ENCODE results near the gene SMAD7. TPM values are rescaled to one million over a fixed set of nuclear protein-coding genes. Genes with fewer than 3 reads are reported as not detected.

SMAD7 gene
- total RNA-seq, 4 donors from 2014 or later = 22.4 to 48.4 (median 29.3) TPM

DNA sequence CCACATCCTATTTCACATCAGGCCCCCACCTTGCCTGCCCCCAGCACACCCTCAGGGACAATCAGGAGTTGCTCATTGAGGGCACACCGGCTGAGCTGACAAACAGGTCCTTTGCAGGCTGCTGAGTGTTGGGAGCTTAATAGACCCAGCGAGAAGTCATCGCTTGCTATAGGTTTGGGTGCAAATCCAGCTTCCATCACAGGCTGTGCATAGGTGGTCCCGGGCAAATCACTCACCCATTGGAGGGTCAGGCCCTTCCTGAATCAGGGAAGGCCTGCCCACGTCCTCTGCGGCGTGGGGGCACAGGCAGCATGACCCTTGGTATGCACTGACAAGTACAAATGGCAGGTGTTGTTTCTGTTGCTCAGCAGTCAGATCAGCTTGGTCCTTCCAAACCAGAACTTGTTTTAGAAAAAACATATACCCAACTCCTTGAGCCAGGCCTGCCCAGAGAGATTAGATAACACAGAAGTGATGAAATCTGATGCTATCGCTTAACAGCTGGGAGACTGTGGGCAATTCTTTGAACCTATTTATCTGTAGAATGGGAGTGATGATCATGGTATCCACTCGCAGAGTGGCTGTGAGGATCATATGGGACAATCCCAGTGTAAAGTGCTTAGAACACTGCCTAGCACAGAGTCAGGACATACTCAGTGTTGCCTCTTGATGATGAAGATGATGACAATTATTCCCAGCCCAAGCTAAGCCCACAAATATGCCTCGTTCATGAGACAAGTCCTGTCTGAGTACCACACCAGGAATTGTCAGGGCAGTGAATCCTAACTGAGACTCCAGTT lies 34.9 kb downstream of the SMAD7 start:
- TF ChIP-seq, protein P1, sequence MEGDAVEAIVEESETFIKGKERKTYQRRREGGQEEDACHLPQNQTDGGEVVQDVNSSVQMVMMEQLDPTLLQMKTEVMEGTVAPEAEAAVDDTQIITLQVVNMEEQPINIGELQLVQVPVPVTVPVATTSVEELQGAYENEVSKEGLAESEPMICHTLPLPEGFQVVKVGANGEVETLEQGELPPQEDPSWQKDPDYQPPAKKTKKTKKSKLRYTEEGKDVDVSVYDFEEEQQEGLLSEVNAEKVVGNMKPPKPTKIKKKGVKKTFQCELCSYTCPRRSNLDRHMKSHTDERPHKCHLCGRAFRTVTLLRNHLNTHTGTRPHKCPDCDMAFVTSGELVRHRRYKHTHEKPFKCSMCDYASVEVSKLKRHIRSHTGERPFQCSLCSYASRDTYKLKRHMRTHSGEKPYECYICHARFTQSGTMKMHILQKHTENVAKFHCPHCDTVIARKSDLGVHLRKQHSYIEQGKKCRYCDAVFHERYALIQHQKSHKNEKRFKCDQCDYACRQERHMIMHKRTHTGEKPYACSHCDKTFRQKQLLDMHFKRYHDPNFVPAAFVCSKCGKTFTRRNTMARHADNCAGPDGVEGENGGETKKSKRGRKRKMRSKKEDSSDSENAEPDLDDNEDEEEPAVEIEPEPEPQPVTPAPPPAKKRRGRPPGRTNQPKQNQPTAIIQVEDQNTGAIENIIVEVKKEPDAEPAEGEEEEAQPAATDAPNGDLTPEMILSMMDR (IDR thresholded peaks at IDR 0.05) = no peak
- no peak for TF ChIP-seq POLR2A (IDR thresholded peaks at IDR 0.05)
- peak in 1 of 2 donors; percentile 10 for DNase-seq

DNA sequence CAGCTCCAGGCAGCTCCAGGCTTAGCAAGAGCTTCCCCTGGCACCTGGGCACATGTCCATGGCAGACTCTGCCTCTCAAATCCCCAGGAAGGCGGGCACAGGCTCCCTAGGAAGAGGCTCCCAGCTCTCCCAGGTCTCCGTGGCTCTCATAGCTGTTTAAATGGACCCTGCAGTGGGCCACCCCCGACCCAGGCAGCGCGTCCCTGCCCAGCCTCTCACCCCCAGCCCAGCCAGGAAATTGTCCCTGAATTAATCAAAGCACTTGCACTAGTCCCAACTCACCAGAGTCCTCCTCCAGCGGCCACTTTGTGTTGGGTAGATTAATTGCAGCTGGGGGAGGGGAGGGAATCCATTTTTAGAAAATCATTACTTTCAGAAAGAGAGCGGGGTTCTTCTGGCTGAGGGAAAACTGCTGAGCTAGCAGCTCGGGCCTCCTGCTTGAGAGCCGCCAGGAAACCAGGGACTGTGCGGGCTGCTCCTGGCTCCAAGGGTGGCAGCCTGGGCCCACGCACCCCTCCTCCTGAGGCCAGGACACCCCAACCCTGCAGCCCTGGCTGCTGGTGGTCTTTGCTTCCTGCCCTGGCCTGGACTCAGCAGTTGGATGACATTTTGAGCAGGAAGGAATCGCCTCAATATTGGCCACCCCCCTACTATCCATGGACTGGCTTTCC lies 36.0 kb downstream of the SMAD7 start:
- peak in 1 of 2 donors; percentile 9 for DNase-seq

More for the DNA sequence above, 34.9 kb downstream of the SMAD7 start:
- Histone ChIP-seq H3K36me3 (no peaks in the 10 kb centered on the region), H3K27me3 (no peaks in the 10 kb centered on the region), H3K27ac (no peak overlapping the region), H3K4me1 (no peaks in the 10 kb centered on the region), H3K9me3 (no peaks in the 10 kb centered on the region), H3K4me3 (no peak overlapping the region)
- intact Hi-C loops (cut with DNase I; ENCODE audit: low total_unique reads) = no loop called here

DNA sequence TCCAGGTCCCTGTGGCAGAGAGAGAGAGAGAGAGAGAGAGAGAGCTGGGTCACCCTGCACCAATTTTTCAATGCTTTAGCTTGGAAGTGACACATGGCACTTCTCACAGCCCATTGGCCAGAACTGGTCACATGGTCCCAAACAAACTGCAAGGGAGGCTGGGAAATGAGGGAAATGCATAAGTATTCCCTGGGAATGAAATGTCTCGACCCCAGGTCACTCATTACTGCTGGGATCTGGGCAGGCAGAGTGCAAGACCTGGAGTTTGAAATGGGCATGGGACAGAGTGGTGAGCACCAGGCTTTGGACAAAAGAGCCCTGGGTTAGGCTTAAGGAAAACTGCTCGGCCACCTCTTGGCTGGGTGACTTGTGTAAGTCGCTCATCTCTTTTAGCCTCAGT lies 37.0 kb downstream of the SMAD7 start:
- no peak overlapping the region for H3K27ac ChIP-seq
- intact Hi-C loops (cut with DNase I; ENCODE audit: low total_unique reads) = no loop called here

More for the DNA sequence above, 36.0 kb downstream of the SMAD7 start:
- no peaks in the 10 kb centered on the region for H3K9me3 ChIP-seq
- H3K27me3 ChIP-seq = no peaks in the 10 kb centered on the region
- H3K4me1 ChIP-seq = no peaks in the 10 kb centered on the region
- intact Hi-C loops (cut with DNase I; ENCODE audit: low total_unique reads) = no loop called here
- H3K4me3 ChIP-seq = no peak overlapping the region
- no peaks in the 10 kb centered on the region for H3K36me3 ChIP-seq
- TF ChIP-seq, protein P1 (IDR thresholded peaks at IDR 0.05) = no peak
- TF ChIP-seq POLR2A (IDR thresholded peaks at IDR 0.05) = no peak
- no peak overlapping the region for H3K27ac ChIP-seq

DNA sequence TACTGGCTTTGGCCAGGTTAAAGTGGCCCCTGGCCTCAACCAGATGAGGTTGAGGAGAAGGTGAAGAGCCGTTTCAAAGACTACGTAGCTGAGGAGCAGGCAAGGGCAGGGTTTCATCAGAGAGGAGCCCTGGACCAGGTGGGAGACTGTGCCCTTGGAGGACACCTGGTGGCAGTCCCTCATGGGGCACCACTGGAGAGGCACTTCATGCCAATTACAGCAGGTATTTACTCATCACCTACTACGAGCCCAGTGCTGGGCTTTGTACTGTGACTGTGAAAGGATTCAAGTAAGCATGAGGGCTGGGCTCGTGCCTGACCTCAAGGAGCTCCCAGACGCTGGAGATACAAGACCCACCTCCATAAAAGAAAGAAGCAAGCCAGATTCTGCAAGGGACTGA lies 37.6 kb downstream of the SMAD7 start:
- no peak for TF ChIP-seq POLR2A (IDR thresholded peaks at IDR 0.05)
- TF ChIP-seq, protein P1 (IDR thresholded peaks at IDR 0.05) = no peak
- Histone ChIP-seq H3K9me3 (no peaks in the 10 kb centered on the region), H3K4me1 (no peaks in the 10 kb centered on the region), H3K4me3 (no peak overlapping the region), H3K36me3 (no peaks in the 10 kb centered on the region), H3K27me3 (no peaks in the 10 kb centered on the region), H3K27ac (no peak overlapping the region)
- intact Hi-C loops (cut with DNase I; ENCODE audit: low total_unique reads) = no loop called here
- DNase-seq = peak in 1 of 2 donors; percentile 12

More for the DNA sequence above, 37.0 kb downstream of the SMAD7 start:
- H3K36me3 ChIP-seq = no peaks in the 10 kb centered on the region
- H3K9me3 ChIP-seq = no peaks in the 10 kb centered on the region
- TF ChIP-seq, protein P1 (IDR thresholded peaks at IDR 0.05) = no peak
- TF ChIP-seq POLR2A (IDR thresholded peaks at IDR 0.05) = no peak
- no peaks in the 10 kb centered on the region for H3K27me3 ChIP-seq
- no peaks in the 10 kb centered on the region for H3K4me1 ChIP-seq
- no peak for DNase-seq
- H3K4me3 ChIP-seq = no peak overlapping the region

DNA sequence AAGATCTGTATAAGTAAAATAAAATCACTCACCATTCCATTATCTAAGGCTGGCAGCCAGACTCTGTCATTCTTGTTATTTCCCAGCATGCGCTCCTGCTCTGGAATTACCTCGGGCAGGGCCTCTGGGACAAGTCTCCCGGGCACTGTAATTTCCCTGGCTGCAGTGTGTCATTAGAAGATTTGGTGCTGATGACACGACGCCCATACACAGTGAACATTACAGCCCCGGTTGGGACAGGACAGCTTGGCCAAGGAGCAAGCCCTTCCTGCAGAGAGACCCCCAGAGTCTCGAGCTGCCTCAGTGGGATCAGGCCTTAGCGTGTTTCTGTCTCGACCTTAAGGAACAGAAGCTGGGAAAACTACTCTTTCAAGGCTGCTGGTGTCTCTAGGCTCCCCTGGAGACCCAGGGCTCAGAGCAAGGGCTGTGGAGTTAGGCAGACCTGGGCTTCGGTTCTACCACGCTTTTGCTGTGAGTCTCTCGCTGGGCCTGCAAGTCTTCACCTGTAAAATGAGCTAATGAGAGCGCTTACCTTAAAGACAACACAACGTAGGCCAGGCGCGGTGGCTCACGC lies 39.7 kb downstream of the SMAD7 start:
- intact Hi-C loops (cut with DNase I; ENCODE audit: low total_unique reads) = no loop called here
- no peak for TF ChIP-seq POLR2A (IDR thresholded peaks at IDR 0.05)
- TF ChIP-seq, protein P1 (IDR thresholded peaks at IDR 0.05) = no peak
- no peak overlapping the region for H3K27ac ChIP-seq
- H3K27me3 ChIP-seq = no peaks in the 10 kb centered on the region
- no peaks in the 10 kb centered on the region for H3K9me3 ChIP-seq
- DNase-seq = no peak
- no peaks in the 10 kb centered on the region for H3K36me3 ChIP-seq
- no peak overlapping the region for H3K4me3 ChIP-seq
- no peaks in the 10 kb centered on the region for H3K4me1 ChIP-seq
